Lower leg skin (tissue), 3 donors: Measurements from ENCODE around the gene OTUD1.

Experiments
- POLR2A ChIP-seq, 2 donors: fragments of 450-650 bp; IDR thresholded peaks; one replicate each; pipeline ENCODE4 v1.6.1; 2016 to 2017; ENCODE audit warnings: antibody characterized with exemption in 2 of 2, mild to moderate bottlenecking in 1 of 2, moderate library complexity in 1 of 2
- TF ChIP-seq, protein P1 (sequence below), 3 donors: fragments of 450-650 bp; IDR thresholded peaks; one replicate each; pipeline ENCODE4 v1.5.1; 2016; ENCODE audit warnings: antibody characterized with exemption in 3 of 3, mild to moderate bottlenecking in 3 of 3, moderate library complexity in 2 of 3

DNA sequence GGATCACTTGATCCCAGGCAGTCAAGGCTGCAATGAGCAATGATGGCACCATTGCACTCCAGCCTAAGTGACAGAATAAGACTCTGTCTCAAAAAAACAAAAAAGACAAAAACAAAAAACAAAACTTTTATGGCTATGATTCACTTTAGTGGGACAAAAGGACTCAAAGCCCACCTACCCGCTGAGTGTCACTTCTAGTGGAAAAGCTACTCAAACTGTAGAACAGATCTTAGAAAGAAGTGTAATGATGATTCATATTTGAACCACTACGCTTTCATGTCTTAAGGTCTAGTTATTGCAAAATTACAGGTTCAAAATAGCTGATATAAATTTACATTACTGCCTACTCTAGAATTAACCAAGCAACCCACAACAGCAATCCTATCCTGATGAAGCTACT lies 47.1 kb upstream of the OTUD1 start:
- TF ChIP-seq, protein P1, sequence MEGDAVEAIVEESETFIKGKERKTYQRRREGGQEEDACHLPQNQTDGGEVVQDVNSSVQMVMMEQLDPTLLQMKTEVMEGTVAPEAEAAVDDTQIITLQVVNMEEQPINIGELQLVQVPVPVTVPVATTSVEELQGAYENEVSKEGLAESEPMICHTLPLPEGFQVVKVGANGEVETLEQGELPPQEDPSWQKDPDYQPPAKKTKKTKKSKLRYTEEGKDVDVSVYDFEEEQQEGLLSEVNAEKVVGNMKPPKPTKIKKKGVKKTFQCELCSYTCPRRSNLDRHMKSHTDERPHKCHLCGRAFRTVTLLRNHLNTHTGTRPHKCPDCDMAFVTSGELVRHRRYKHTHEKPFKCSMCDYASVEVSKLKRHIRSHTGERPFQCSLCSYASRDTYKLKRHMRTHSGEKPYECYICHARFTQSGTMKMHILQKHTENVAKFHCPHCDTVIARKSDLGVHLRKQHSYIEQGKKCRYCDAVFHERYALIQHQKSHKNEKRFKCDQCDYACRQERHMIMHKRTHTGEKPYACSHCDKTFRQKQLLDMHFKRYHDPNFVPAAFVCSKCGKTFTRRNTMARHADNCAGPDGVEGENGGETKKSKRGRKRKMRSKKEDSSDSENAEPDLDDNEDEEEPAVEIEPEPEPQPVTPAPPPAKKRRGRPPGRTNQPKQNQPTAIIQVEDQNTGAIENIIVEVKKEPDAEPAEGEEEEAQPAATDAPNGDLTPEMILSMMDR (IDR thresholded peaks at IDR 0.05) = no peak
- TF ChIP-seq POLR2A (IDR thresholded peaks at IDR 0.05) = no peak
